Mesendoderm (in vitro differentiated cells): Measurements from ENCODE around the gene CDC42SE2.

Experiments
- DNase-seq: peaks from one replicate; pipeline ENCODE4 v3.0.0; 2013
- H2AK5ac ChIP-seq: 2 replicates; pipeline ENCODE4 v1.6.1; 2013; ENCODE audit warnings: low read length, inconsistent platforms
- H2BK120ac ChIP-seq: 2 replicates; pipeline ENCODE4 v1.6.1; 2013; ENCODE audit warnings: low read depth, mild to moderate bottlenecking, low read length, moderate library complexity, mixed read lengths
- H2BK15ac ChIP-seq: replicated peaks from 2 replicates; pipeline ENCODE4 v1.6.1; 2013; ENCODE audit warnings: low read depth, mild to moderate bottlenecking, moderate library complexity
- H2BK5ac ChIP-seq: 2 replicates; pipeline ENCODE4 v1.6.1; 2013; ENCODE audit warnings: low read length, inconsistent platforms
- H3K18ac ChIP-seq: 2 replicates; pipeline ENCODE4 v1.6.1; 2013; ENCODE audit warnings: mild to moderate bottlenecking, low read length, mixed read lengths
- H3K23ac ChIP-seq: one replicate; pipeline ENCODE4 v1.6.1; 2013; ENCODE audit warnings: low read length
- H3K27ac ChIP-seq: 2 replicates; pipeline ENCODE4 v1.5.1; 2013; ENCODE audit warnings: low read depth, mild to moderate bottlenecking, inconsistent platforms, low read length, moderate library complexity
- H3K27me3 ChIP-seq: 2 replicates; pipeline ENCODE4 v1.6.1; 2013; ENCODE audit warnings: low read length, control low read depth, mild to moderate bottlenecking, inconsistent platforms; ENCODE audit not compliant: insufficient read depth, poor library complexity
- H3K36me3 ChIP-seq: 2 replicates; pipeline ENCODE4 v1.6.1; 2013; ENCODE audit warnings: low read length, inconsistent platforms; ENCODE audit not compliant: control insufficient read depth, insufficient read depth
- H3K4ac ChIP-seq: one replicate; pipeline ENCODE4 v1.6.1; 2013; ENCODE audit warnings: low read depth, mild to moderate bottlenecking, low read length, moderate library complexity
- H3K4me1 ChIP-seq: 2 replicates; pipeline ENCODE4 v1.6.1; 2013; ENCODE audit warnings: low read depth, low read length, inconsistent platforms; ENCODE audit not compliant: control insufficient read depth
- H3K4me2 ChIP-seq: 2 replicates; pipeline ENCODE4 v1.6.1; 2013; ENCODE audit warnings: low read length
- H3K4me3 ChIP-seq: 2 replicates; pipeline ENCODE4 v1.5.1; 2013; ENCODE audit warnings: mild to moderate bottlenecking, low read length
- H3K56ac ChIP-seq: one replicate; pipeline ENCODE4 v1.6.1; 2013; ENCODE audit warnings: low read length
- H3K79me1 ChIP-seq: 2 replicates; pipeline ENCODE4 v1.6.1; 2013; ENCODE audit warnings: low read length, inconsistent platforms
- H3K79me2 ChIP-seq: 2 replicates; pipeline ENCODE4 v1.6.1; 2013; ENCODE audit warnings: mild to moderate bottlenecking, low read length; ENCODE audit not compliant: control insufficient read depth, insufficient read depth
- H3K9ac ChIP-seq: 2 replicates; pipeline ENCODE4 v1.6.1; 2013; ENCODE audit warnings: low read length, inconsistent platforms
- H4K5ac ChIP-seq: one replicate; pipeline ENCODE4 v1.6.1; 2013; ENCODE audit warnings: low read length
- H4K8ac ChIP-seq: one replicate; pipeline ENCODE4 v1.6.1; 2013; ENCODE audit warnings: low read depth, mild to moderate bottlenecking, control low read depth, low read length, moderate library complexity
- WGBS: extraction: QIAGEN DNeasy Blood & Tissue Kit; methylation state at CpG from one replicate; pipeline ENCODE4 v1.1.7; 2013; ENCODE audit warnings: low lambda C conversion rate, missing lambda C conversion rate; ENCODE audit not compliant: insufficient coverage; ENCODE audit errors: extremely low coverage; 5-methylcytosine and 5-hydroxymethylcytosine counted together

The CDC42SE2 gene

GRCh38 chr5:131225282-131225974 lies 38.4 kb upstream of the CDC42SE2 start:
- Histone ChIP-seq H2BK15ac (no peak overlapping the region), H3K36me3 (no peaks in the 10 kb centered on the region), H3K4me2 (no peak overlapping the region), H4K8ac (no peak overlapping the region), H3K4ac (no peak overlapping the region), H3K79me2 (no peaks in the 10 kb centered on the region), H3K4me3 (no peak overlapping the region), H2BK5ac (no peak overlapping the region), H3K9ac (no peak overlapping the region), H3K18ac (no peak overlapping the region), H3K79me1 (no peaks in the 10 kb centered on the region), H3K27ac (no peak overlapping the region), H4K5ac (no peak overlapping the region), H2BK120ac (no peak overlapping the region), H3K4me1 (no peaks in the 10 kb centered on the region), H2AK5ac (no peak overlapping the region), H3K56ac (no peak overlapping the region), H3K27me3 (no peaks in the 10 kb centered on the region), H3K23ac (no peak overlapping the region)
- WGBS, result no CpG with 5 or more reads among the region's 4 CpGs
- DNase-seq, result no peak

GRCh38 chr5:131226899-131227298 lies 37.0 kb upstream of the CDC42SE2 start:
- no peak overlapping the region for H3K27ac ChIP-seq
- no peak overlapping the region for H3K56ac ChIP-seq
- no peak overlapping the region for H2BK120ac ChIP-seq
- no peaks in the 10 kb centered on the region for H3K79me1 ChIP-seq
- no CpG with 5 or more reads among the region's 2 CpGs for WGBS
- DNase-seq, result no peak
- no peaks in the 10 kb centered on the region for H3K79me2 ChIP-seq
- no peaks in the 10 kb centered on the region for H3K27me3 ChIP-seq
- H2BK5ac ChIP-seq, result no peak overlapping the region
- no peak overlapping the region for H3K4me3 ChIP-seq
- H3K23ac ChIP-seq, result no peak overlapping the region
- H3K4me1 ChIP-seq, result no peaks in the 10 kb centered on the region
- H4K8ac ChIP-seq, result no peak overlapping the region
- H3K36me3 ChIP-seq, result no peaks in the 10 kb centered on the region
- no peak overlapping the region for H4K5ac ChIP-seq
- no peak overlapping the region for H3K18ac ChIP-seq
- no peak overlapping the region for H3K4ac ChIP-seq
- H3K9ac ChIP-seq, result no peak overlapping the region
- no peak overlapping the region for H2BK15ac ChIP-seq
- H2AK5ac ChIP-seq, result no peak overlapping the region
- H3K4me2 ChIP-seq, result no peak overlapping the region

GRCh38 chr5:131228646-131229045 lies 35.2 kb upstream of the CDC42SE2 start:
- no peak overlapping the region for H3K56ac ChIP-seq
- no peaks in the 10 kb centered on the region for H3K36me3 ChIP-seq
- H3K79me2 ChIP-seq, result no peaks in the 10 kb centered on the region
- WGBS, result no CpG with 5 or more reads among the region's 1 CpG
- H3K4me2 ChIP-seq, result no peak overlapping the region
- H2BK5ac ChIP-seq, result no peak overlapping the region
- no peak overlapping the region for H4K8ac ChIP-seq
- DNase-seq, result no peak
- no peak overlapping the region for H3K4me3 ChIP-seq
- H3K23ac ChIP-seq, result no peak overlapping the region
- H2BK120ac ChIP-seq, result no peak overlapping the region
- H2AK5ac ChIP-seq, result no peak overlapping the region
- H3K4me1 ChIP-seq, result no peaks in the 10 kb centered on the region
- H3K4ac ChIP-seq, result no peak overlapping the region
- H3K27me3 ChIP-seq, result no peaks in the 10 kb centered on the region
- H3K9ac ChIP-seq, result no peak overlapping the region
- H3K18ac ChIP-seq, result no peak overlapping the region
- H3K79me1 ChIP-seq, result no peaks in the 10 kb centered on the region
- no peak overlapping the region for H3K27ac ChIP-seq
- no peak overlapping the region for H4K5ac ChIP-seq
- H2BK15ac ChIP-seq, result no peak overlapping the region

- H4K5ac ChIP-seq, result no peak overlapping the region
- no peak overlapping the region for H2BK15ac ChIP-seq
- H3K4me1 ChIP-seq, result no peaks in the 10 kb centered on the region
- H3K27ac ChIP-seq, result no peak overlapping the region
- no peaks in the 10 kb centered on the region for H3K27me3 ChIP-seq
- no peaks in the 10 kb centered on the region for H3K36me3 ChIP-seq
- no peak overlapping the region for H3K23ac ChIP-seq
- H3K18ac ChIP-seq, result no peak overlapping the region
- no peak overlapping the region for H3K56ac ChIP-seq
- H3K79me2 ChIP-seq, result no peaks in the 10 kb centered on the region
- no CpG with 5 or more reads among the region's 4 CpGs for WGBS
- H3K4me3 ChIP-seq, result no peak overlapping the region
- no peak overlapping the region for H3K4me2 ChIP-seq
- H3K9ac ChIP-seq, result no peak overlapping the region
- H2BK5ac ChIP-seq, result no peak overlapping the region
- no peak overlapping the region for H3K4ac ChIP-seq
- DNase-seq, result no peak
- no peak overlapping the region for H2AK5ac ChIP-seq
- H2BK120ac ChIP-seq, result no peak overlapping the region
- no peaks in the 10 kb centered on the region for H3K79me1 ChIP-seq
- no peak overlapping the region for H4K8ac ChIP-seq
These were observed 34.2 kb upstream of the CDC42SE2 start for GRCh38 chr5:131229623-131230022.

GRCh38 chr5:131230406-131230805 lies 33.4 kb upstream of the CDC42SE2 start:
- H3K79me2 ChIP-seq, result no peaks in the 10 kb centered on the region
- H3K79me1 ChIP-seq, result no peaks in the 10 kb centered on the region
- H3K36me3 ChIP-seq, result no peaks in the 10 kb centered on the region
- no peak overlapping the region for H3K4me3 ChIP-seq
- peak; percentile 83 for DNase-seq
- H4K5ac ChIP-seq, result no peak overlapping the region
- H3K18ac ChIP-seq, result no peak overlapping the region
- no CpG with 5 or more reads among the region's 5 CpGs for WGBS
- no peak overlapping the region for H3K4ac ChIP-seq
- H3K4me1 ChIP-seq, result no peaks in the 10 kb centered on the region
- no peak overlapping the region for H3K4me2 ChIP-seq
- H3K27me3 ChIP-seq, result no peaks in the 10 kb centered on the region
- no peak overlapping the region for H3K9ac ChIP-seq
- H2AK5ac ChIP-seq, result no peak overlapping the region
- no peak overlapping the region for H3K23ac ChIP-seq
- H2BK5ac ChIP-seq, result no peak overlapping the region
- no peak overlapping the region for H3K56ac ChIP-seq
- no peak overlapping the region for H2BK120ac ChIP-seq
- H3K27ac ChIP-seq, result no peak overlapping the region
- H2BK15ac ChIP-seq, result no peak overlapping the region
- no peak overlapping the region for H4K8ac ChIP-seq

- Histone ChIP-seq H2BK15ac (no peak overlapping the region), H2AK5ac (no peak overlapping the region), H3K4me3 (no peak overlapping the region), H3K27ac (no peak overlapping the region), H3K18ac (no peak overlapping the region), H3K79me2 (no peaks in the 10 kb centered on the region), H3K36me3 (no peaks in the 10 kb centered on the region), H3K79me1 (no peaks in the 10 kb centered on the region), H3K27me3 (no peaks in the 10 kb centered on the region), H4K8ac (no peak overlapping the region), H2BK5ac (no peak overlapping the region), H3K4me1 (no peaks in the 10 kb centered on the region), H3K4me2 (no peak overlapping the region), H3K23ac (no peak overlapping the region), H4K5ac (no peak overlapping the region), H3K9ac (no peak overlapping the region), H3K4ac (no peak overlapping the region), H2BK120ac (no peak overlapping the region), H3K56ac (no peak overlapping the region)
- WGBS, result no CpG with 5 or more reads among the region's 1 CpG
- no peak for DNase-seq
These were observed 24.2 kb upstream of the CDC42SE2 start for GRCh38 chr5:131239686-131240085.
